Measurements from ENCODE around the gene ENO1. TPM values are rescaled to one million over a fixed set of nuclear protein-coding genes. Genes with fewer than 3 reads are reported as not detected.

The ENO1 gene
- total RNA-seq, 1 donor from 2014 or later, result 444 TPM

GRCh38 chr1:8818325-8818775 lies 60.1 kb downstream of the ENO1 start:
- H3K36me3 Mint-ChIP-seq (ENCODE audit: insufficient read depth), result no peaks in the 10 kb centered on the region
- no peaks in the 10 kb centered on the region for H3K27me3 Mint-ChIP-seq
- peak overlapping the region; percentile 89 for H3K4me3 Mint-ChIP-seq (ENCODE audit: low read depth)
- TF ChIP-seq CTCF (IDR thresholded peaks at IDR 0.05; ENCODE audit: unreplicated experiment), result no peak
- H3K4me1 Mint-ChIP-seq (ENCODE audit: low read depth), result peaks cover 51% of the 10 kb centered on the region
- H3K9me3 Mint-ChIP-seq (ENCODE audit: low read depth), result no peaks in the 10 kb centered on the region
- peak overlapping the region; percentile 98 for H3K27ac Mint-ChIP-seq
- DNase-seq (ENCODE audit: low spot score, unreplicated experiment), result no peak

- Mint-ChIP-seq H3K36me3 (ENCODE audit: insufficient read depth) (no peaks in the 10 kb centered on the region), H3K27ac (peak within 1 kb of the TSS; percentile 98), H3K4me1 (ENCODE audit: low read depth) (peaks cover 52% of the 10 kb centered on the region), H3K4me3 (ENCODE audit: low read depth) (peak within 1 kb of the TSS; percentile 92), H3K27me3 (no peaks in the 10 kb centered on the region), H3K9me3 (ENCODE audit: low read depth) (no peaks in the 10 kb centered on the region)
- DNase-seq (ENCODE audit: low spot score, unreplicated experiment), result peak; percentile 94
- no peak for TF ChIP-seq CTCF (IDR thresholded peaks at IDR 0.05; ENCODE audit: unreplicated experiment)
Measured at GRCh38 chr1:8817412-8818324, 60.8 kb downstream of the ENO1 start, which contains the start of gene RERE. Gene RERE (minus strand): TSS chr1:8817640.

GRCh38 chr1:8816831-8817411 lies 61.6 kb downstream of the ENO1 start:
- peaks cover 46% of the 10 kb centered on the region for H3K4me1 Mint-ChIP-seq (ENCODE audit: low read depth)
- no peak for DNase-seq (ENCODE audit: low spot score, unreplicated experiment)
- no peak for TF ChIP-seq CTCF (IDR thresholded peaks at IDR 0.05; ENCODE audit: unreplicated experiment)
- no peaks in the 10 kb centered on the region for H3K27me3 Mint-ChIP-seq
- H3K9me3 Mint-ChIP-seq (ENCODE audit: low read depth), result no peaks in the 10 kb centered on the region
- H3K36me3 Mint-ChIP-seq (ENCODE audit: insufficient read depth), result no peaks in the 10 kb centered on the region
- peak overlapping the region; percentile 92 for H3K4me3 Mint-ChIP-seq (ENCODE audit: low read depth)
- peak overlapping the region; percentile 96 for H3K27ac Mint-ChIP-seq

- H3K27ac Mint-ChIP-seq, result peak overlapping the region; percentile 96
- no peaks in the 10 kb centered on the region for H3K27me3 Mint-ChIP-seq
- no peaks in the 10 kb centered on the region for H3K36me3 Mint-ChIP-seq (ENCODE audit: insufficient read depth)
- peak overlapping the region; percentile 92 for H3K4me3 Mint-ChIP-seq (ENCODE audit: low read depth)
- peaks cover 44% of the 10 kb centered on the region for H3K4me1 Mint-ChIP-seq (ENCODE audit: low read depth)
- no peak for TF ChIP-seq CTCF (IDR thresholded peaks at IDR 0.05; ENCODE audit: unreplicated experiment)
- no peaks in the 10 kb centered on the region for H3K9me3 Mint-ChIP-seq (ENCODE audit: low read depth)
- DNase-seq (ENCODE audit: low spot score, unreplicated experiment), result no peak
Measured at GRCh38 chr1:8816264-8816663, 62.2 kb downstream of the ENO1 start.

GRCh38 chr1:8815582-8816151 lies 62.8 kb downstream of the ENO1 start:
- Mint-ChIP-seq H3K27me3 (no peaks in the 10 kb centered on the region), H3K9me3 (ENCODE audit: low read depth) (no peaks in the 10 kb centered on the region), H3K36me3 (ENCODE audit: insufficient read depth) (no peaks in the 10 kb centered on the region), H3K4me3 (ENCODE audit: low read depth) (peak overlapping the region; percentile 92), H3K27ac (peak overlapping the region; percentile 96), H3K4me1 (ENCODE audit: low read depth) (peaks cover 44% of the 10 kb centered on the region)
- TF ChIP-seq CTCF (IDR thresholded peaks at IDR 0.05; ENCODE audit: unreplicated experiment), result no peak
- no peak for DNase-seq (ENCODE audit: low spot score, unreplicated experiment)
